ENCODE measurements around the gene MAGI1.
"Not testable (repeated sequence)": the region's sequence is repeated elsewhere in the genome, so short reads cannot be mapped to it uniquely, and the experiment has no call there.

Gene MAGI1

GRCh38 chr3:65556934-65557577 is 481.7 kb downstream of the MAGI1 start:
- TF ChIP-seq CTCF (IDR thresholded peaks at IDR 0.05; ENCODE audit: low read depth, low read length) = no peak
- DNase-seq (ENCODE audit: extremely low read depth, low read depth) = no peak

GRCh38 chr3:65552434-65552833 is 486.3 kb downstream of the MAGI1 start:
- no peak for DNase-seq (ENCODE audit: extremely low read depth, low read depth)

GRCh38 chr3:65551945-65552344 is 486.8 kb downstream of the MAGI1 start:
- TF ChIP-seq CTCF (IDR thresholded peaks at IDR 0.05; ENCODE audit: low read depth, low read length) = no peak
- DNase-seq (ENCODE audit: extremely low read depth, low read depth) = no peak

More at GRCh38 chr3:65552434-65552833, 486.3 kb downstream of the MAGI1 start:
- no peak for TF ChIP-seq CTCF (IDR thresholded peaks at IDR 0.05; ENCODE audit: low read depth, low read length)

GRCh38 chr3:65550137-65550536 is 488.6 kb downstream of the MAGI1 start:
- no peak for TF ChIP-seq CTCF (IDR thresholded peaks at IDR 0.05; ENCODE audit: low read depth, low read length)

GRCh38 chr3:65549626-65549959 is 489.1 kb downstream of the MAGI1 start:
- no peak for TF ChIP-seq CTCF (IDR thresholded peaks at IDR 0.05; ENCODE audit: low read depth, low read length)
- no peak for DNase-seq (ENCODE audit: extremely low read depth, low read depth)

More at GRCh38 chr3:65550137-65550536, 488.6 kb downstream of the MAGI1 start:
- DNase-seq (ENCODE audit: extremely low read depth, low read depth) = no peak

GRCh38 chr3:65548848-65549625 is 489.7 kb downstream of the MAGI1 start:
- no peak for TF ChIP-seq CTCF (IDR thresholded peaks at IDR 0.05; ENCODE audit: low read depth, low read length)
- no peak for DNase-seq (ENCODE audit: extremely low read depth, low read depth)

GRCh38 chr3:65545429-65545828 is 493.3 kb downstream of the MAGI1 start:
- no peak for TF ChIP-seq CTCF (IDR thresholded peaks at IDR 0.05; ENCODE audit: low read depth, low read length)
- DNase-seq (ENCODE audit: extremely low read depth, low read depth) = no peak

- not testable (repeated sequence) for DNase-seq (ENCODE audit: extremely low read depth, low read depth)
Observed at GRCh38 chr3:65543391-65543790, 495.3 kb downstream of the MAGI1 start.
